ENCODE data around the gene SIMC1. TPM values are rescaled to one million over a fixed set of nuclear protein-coding genes. Genes with fewer than 3 reads are reported as not detected.

Gene SIMC1
- total RNA-seq, 1 donor from 2014 or later = 43.4 TPM

DNA sequence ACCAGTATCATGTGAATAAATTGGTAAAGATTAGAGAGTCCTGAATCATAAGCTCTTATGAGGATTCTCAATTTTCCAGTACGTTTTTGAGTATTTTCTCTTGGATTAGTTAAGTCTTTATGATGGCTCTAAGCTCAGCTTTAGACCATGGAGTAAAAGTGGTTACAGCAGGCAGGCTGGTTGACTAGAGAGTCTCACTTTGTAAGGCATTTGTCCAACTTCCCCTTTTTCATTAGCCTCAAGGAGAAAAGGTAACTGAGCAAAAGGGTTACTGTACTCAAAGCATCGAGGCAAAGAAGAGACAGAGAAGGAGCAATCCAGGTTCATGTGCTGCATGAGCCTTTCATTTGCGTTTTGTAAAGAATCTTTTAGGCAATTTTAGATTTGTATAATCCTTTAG lies 141.7 kb downstream of the SIMC1 start:
- TF ChIP-seq, protein P1, sequence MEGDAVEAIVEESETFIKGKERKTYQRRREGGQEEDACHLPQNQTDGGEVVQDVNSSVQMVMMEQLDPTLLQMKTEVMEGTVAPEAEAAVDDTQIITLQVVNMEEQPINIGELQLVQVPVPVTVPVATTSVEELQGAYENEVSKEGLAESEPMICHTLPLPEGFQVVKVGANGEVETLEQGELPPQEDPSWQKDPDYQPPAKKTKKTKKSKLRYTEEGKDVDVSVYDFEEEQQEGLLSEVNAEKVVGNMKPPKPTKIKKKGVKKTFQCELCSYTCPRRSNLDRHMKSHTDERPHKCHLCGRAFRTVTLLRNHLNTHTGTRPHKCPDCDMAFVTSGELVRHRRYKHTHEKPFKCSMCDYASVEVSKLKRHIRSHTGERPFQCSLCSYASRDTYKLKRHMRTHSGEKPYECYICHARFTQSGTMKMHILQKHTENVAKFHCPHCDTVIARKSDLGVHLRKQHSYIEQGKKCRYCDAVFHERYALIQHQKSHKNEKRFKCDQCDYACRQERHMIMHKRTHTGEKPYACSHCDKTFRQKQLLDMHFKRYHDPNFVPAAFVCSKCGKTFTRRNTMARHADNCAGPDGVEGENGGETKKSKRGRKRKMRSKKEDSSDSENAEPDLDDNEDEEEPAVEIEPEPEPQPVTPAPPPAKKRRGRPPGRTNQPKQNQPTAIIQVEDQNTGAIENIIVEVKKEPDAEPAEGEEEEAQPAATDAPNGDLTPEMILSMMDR (IDR thresholded peaks at IDR 0.05; ENCODE audit: unreplicated experiment) = no peak
- Mint-ChIP-seq H3K9me3 (no peaks in the 10 kb centered on the region), H3K4me1 (no peaks in the 10 kb centered on the region), H3K36me3 (peaks cover 24% of the 10 kb centered on the region), H3K27me3 (ENCODE audit: low read depth) (no peaks in the 10 kb centered on the region), H3K4me3 (no peak overlapping the region), H3K27ac (no peak overlapping the region)
- no peak for DNase-seq (ENCODE audit: low spot score in 2 of 2, unreplicated experiment in 2 of 2)

DNA sequence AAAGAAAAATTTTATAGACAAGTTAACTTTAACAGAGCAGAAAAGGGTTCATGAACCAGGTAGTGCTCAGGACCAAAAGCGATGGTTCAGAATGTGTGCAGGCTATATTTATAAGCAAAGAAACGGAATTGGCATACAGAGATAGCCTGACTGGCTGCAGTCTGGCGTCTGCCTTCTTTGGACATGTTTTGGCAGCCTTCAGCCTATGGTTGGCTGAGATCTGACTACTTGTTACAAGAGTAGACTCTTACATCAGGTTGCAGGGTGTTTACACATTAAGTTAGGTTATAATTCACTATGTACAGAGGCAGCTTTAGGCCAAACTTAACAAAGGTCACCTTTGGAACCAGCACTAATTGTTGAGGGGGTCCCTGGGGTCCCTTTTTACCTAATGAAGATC lies 143.2 kb downstream of the SIMC1 start:
- TF ChIP-seq, protein P1 (IDR thresholded peaks at IDR 0.05; ENCODE audit: unreplicated experiment) = no peak
- Mint-ChIP-seq H3K27me3 (ENCODE audit: low read depth) (no peaks in the 10 kb centered on the region), H3K4me3 (no peak overlapping the region), H3K4me1 (no peaks in the 10 kb centered on the region), H3K36me3 (peaks cover 28% of the 10 kb centered on the region), H3K9me3 (no peaks in the 10 kb centered on the region), H3K27ac (no peak overlapping the region)
- no peak for DNase-seq (ENCODE audit: low spot score in 2 of 2, unreplicated experiment in 2 of 2)

DNA sequence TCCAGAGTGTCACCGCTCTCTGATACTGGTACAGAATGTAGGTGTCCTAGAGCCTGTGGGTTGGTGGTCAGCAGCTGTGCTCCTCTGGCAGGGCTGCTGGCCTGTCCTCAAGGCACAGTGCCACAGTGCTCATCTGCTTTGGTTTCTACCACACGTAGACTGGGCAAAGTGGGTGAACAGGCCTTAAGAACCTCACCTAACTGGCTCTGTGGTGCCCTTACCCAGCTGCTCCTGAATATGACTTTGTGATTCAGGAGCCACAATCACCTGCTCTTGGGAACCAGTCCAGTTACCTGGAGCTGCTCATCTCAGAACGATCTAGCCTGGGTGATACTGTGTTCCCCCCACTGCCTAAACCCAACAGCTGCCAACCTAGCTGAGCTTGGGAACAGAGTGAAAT lies 143.8 kb downstream of the SIMC1 start:
- no peaks in the 10 kb centered on the region for H3K27me3 Mint-ChIP-seq (ENCODE audit: low read depth)
- DNase-seq (ENCODE audit: low spot score in 2 of 2, unreplicated experiment in 2 of 2) = no peak
- no peaks in the 10 kb centered on the region for H3K9me3 Mint-ChIP-seq
- TF ChIP-seq, protein P1 (IDR thresholded peaks at IDR 0.05; ENCODE audit: unreplicated experiment) = no peak
- peaks cover 24% of the 10 kb centered on the region for H3K36me3 Mint-ChIP-seq
- peaks cover 3% of the 10 kb centered on the region for H3K4me1 Mint-ChIP-seq
- no peak overlapping the region for H3K4me3 Mint-ChIP-seq
- no peak overlapping the region for H3K27ac Mint-ChIP-seq

DNA sequence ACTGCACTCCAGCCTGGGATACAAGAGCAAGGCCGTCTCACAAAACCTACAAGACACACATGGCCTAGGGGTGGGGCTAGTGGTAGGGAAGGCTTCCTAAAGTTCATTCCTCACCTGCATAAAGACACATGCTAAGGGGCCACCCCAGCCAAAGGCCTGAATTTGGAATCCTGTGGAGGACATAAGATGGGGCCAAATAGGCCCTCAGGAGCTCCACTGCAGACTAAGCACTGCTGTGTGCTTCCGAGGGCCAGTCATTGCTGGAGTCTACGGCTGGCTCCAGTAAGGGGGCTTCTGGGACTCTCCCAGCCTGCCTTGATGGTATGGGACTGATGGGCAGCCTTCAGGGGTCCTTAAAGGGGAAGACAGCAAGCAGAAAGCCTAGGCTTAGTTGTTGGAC lies 144.5 kb downstream of the SIMC1 start:
- peaks cover 24% of the 10 kb centered on the region for H3K36me3 Mint-ChIP-seq
- no peak overlapping the region for H3K27ac Mint-ChIP-seq
- no peaks in the 10 kb centered on the region for H3K27me3 Mint-ChIP-seq (ENCODE audit: low read depth)
- TF ChIP-seq, protein P1 (IDR thresholded peaks at IDR 0.05; ENCODE audit: unreplicated experiment) = no peak
- H3K4me3 Mint-ChIP-seq = no peak overlapping the region
- peaks cover 11% of the 10 kb centered on the region for H3K4me1 Mint-ChIP-seq
- DNase-seq (ENCODE audit: low spot score in 2 of 2, unreplicated experiment in 2 of 2) = no peak
- no peaks in the 10 kb centered on the region for H3K9me3 Mint-ChIP-seq

DNA sequence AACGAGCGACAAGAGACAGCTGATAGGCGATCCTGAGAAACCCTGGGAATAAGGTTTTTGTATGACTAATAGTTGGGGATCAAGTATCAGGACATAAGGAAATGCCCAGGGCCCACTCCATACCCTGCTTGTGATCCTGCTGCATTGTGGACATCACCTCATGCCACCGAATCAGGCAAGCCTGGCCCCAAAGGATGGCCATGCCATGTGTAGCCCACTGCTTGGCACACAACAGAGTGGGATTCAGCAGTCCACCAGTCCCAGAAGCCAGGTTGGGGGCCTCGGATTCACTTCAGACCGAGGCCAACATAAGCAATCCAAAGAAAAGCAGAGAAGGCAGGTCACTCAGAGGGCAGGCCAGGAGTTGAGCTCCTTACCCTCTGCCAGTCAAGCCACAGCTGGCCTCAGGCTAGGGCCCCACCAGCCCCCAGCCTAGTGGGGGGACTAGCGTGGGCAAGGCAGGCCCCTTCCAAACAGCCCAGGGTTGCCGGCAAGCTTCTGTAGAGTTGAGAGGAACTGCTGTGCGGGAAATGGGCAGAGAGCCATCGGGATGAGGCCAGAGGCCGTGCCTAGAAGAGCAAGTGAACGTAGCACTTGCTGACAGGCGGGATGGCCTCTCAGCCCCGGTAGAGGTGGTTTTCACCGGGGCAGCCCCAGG lies 145.2 kb downstream of the SIMC1 start:
- no peak overlapping the region for H3K4me3 Mint-ChIP-seq
- no peak for DNase-seq (ENCODE audit: low spot score in 2 of 2, unreplicated experiment in 2 of 2)
- peaks cover 23% of the 10 kb centered on the region for H3K36me3 Mint-ChIP-seq
- TF ChIP-seq, protein P1 (IDR thresholded peaks at IDR 0.05; ENCODE audit: unreplicated experiment) = no peak
- no peaks in the 10 kb centered on the region for H3K27me3 Mint-ChIP-seq (ENCODE audit: low read depth)
- H3K9me3 Mint-ChIP-seq = no peaks in the 10 kb centered on the region
- H3K4me1 Mint-ChIP-seq = peaks cover 13% of the 10 kb centered on the region
- H3K27ac Mint-ChIP-seq = no peak overlapping the region

DNA sequence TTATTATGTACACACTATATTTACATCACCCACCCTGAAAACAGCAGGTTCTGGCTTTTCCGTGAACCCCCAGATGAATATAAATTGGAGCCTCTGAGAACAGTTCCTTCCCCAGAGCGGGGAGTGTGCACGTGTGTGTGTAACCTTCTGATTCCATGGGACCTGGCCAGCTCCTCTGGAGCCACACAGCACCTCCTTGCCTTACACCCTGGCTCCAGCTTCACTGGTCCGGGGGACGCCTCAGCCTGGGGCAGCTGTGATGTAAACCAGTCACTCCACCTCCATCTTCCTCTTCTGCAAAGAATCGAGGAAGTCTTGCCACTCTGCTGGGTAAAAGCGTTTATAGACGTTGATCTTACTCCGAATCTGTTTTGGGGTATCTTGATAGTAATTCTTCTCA lies 145.7 kb downstream of the SIMC1 start:
- no peak for DNase-seq (ENCODE audit: low spot score in 2 of 2, unreplicated experiment in 2 of 2)
- no peak overlapping the region for H3K4me3 Mint-ChIP-seq
- TF ChIP-seq, protein P1 (IDR thresholded peaks at IDR 0.05; ENCODE audit: unreplicated experiment) = no peak
- H3K27me3 Mint-ChIP-seq (ENCODE audit: low read depth) = no peaks in the 10 kb centered on the region
- H3K9me3 Mint-ChIP-seq = no peaks in the 10 kb centered on the region
- H3K27ac Mint-ChIP-seq = no peak overlapping the region
- peaks cover 13% of the 10 kb centered on the region for H3K4me1 Mint-ChIP-seq
- peaks cover 23% of the 10 kb centered on the region for H3K36me3 Mint-ChIP-seq
